HG03439 (cell line): ENCODE results near the gene IGSF11.

ENCODE experiments used
- ATAC-seq: cut with Tn5 transposase; IDR thresholded peaks from one replicate; pipeline ENCODE4 v1.9.1; 2021; ENCODE audit warnings: mild to moderate bottlenecking, moderate library complexity; ENCODE audit not compliant: unreplicated experiment

IGSF11 gene

DNA sequence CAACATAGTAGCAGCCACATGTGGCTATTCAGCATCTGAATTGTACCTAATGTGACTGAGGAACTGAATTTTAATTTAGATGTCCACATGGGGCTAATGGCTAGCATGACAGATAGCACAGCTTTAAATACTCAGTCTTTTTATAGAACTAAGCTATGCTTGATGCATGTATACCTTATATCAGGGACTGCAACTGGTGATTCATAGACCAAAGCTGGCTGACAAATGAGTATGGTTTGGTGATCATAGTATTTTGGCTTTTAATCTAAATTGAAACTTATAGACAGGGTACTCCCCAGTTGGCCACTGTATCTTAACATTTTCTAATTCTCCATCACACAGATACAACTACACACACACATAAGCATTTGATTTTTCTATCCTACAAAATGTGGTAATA lies 83.6 kb downstream of the IGSF11 start:
- no peak for ATAC-seq

- ATAC-seq = no peak
These were observed 85.4 kb downstream of the IGSF11 start for GRCh38 chr3:118949113-118949760.

DNA sequence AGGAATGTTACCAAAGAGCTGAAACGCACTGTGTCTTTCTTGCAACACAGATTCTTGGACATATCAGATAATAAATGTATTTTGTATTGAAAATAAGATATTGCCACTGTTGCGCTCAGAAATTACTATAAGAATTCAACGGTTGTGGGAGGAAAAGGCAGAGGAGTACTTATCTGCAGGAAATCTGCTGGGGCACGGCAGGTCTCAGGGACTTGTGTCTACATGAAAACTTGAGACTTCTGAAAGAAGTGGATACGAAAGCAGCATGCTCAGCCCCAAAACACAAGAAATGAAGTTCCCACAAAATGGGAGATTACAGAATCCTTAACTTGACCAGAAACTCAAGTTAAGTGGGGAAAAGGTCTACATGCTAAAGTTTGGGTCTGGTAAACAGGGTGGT lies 86.5 kb downstream of the IGSF11 start:
- ATAC-seq = no peak

DNA sequence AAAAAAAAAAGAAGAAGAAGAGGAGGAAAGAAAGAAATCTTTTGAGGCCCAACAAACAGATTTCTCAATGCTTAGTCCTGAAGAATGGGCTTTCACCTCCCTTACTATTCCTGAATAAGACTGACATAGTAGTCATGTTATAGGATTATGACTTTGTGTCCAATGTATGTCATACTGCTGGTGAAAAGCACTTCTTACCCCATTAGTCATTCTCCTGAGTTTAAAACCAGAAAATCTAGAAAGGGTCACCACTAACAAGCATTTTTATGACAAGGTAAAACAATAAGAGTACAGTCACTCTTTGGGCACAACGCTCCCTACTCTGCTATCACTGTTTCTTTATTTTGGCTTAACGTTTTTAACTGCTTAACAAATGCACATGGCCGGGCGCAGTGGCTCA lies 88.2 kb downstream of the IGSF11 start:
- no peak for ATAC-seq

DNA sequence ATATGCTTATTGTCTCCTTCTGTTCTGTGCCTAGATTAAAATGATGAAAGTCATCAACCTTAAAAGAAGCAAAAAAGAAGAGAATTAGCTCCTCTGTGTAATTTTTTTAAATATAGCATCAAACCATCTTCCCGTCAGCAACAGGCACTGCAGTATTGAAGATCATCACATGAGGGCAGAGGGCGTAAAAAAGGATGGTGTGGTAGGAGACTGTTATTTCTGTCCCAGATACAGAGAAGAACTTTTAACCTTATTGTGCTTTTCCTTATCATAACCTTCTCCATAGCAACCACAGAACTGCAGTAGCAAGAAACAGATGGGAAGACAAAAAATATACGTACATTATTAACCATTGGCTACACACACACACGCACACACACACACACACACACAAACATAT lies 88.8 kb downstream of the IGSF11 start:
- ATAC-seq = no peak

DNA sequence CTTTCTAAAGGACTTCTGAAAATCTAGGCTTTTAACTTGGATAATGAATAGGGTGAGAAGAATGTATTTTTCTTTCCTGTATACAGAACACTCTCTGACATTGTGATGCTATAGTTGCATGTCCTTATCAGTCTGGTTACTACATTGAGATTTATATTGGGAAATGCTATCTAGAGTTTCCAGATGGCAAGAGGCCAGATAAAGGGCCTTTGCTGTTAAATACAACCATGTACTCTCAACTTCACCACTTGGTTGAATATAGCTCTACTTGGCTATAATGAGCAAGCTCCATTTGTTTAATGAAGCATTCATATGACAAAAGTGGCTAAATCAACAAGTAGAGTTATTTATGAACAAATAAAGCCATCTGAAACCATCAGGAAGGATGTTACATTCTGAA lies 91.0 kb downstream of the IGSF11 start:
- ATAC-seq = no peak

- no peak for ATAC-seq
These were observed 92.0 kb downstream of the IGSF11 start for GRCh38 chr3:118942671-118943070.

DNA sequence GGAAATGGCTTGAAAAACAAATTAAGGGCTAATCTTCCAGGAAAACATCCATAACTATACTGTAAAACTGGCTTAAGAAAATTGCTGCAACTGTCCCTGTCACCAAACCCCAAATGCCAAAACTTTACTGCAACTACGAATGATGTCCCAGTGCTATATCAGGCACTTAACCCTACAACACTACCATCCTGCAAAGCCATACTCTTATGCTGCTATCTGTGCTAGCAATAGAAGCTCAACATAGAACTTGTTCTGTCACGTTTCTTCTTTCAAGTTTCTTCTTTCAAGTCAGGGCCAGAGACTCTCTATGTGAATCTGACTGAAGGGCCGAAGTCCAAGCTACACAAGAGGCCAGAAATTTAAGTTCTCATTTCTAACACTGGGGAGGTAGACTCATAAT lies 92.5 kb downstream of the IGSF11 start:
- no peak for ATAC-seq

GRCh38 chr3:118941236-118941635 lies 93.4 kb downstream of the IGSF11 start:
- no peak for ATAC-seq

DNA sequence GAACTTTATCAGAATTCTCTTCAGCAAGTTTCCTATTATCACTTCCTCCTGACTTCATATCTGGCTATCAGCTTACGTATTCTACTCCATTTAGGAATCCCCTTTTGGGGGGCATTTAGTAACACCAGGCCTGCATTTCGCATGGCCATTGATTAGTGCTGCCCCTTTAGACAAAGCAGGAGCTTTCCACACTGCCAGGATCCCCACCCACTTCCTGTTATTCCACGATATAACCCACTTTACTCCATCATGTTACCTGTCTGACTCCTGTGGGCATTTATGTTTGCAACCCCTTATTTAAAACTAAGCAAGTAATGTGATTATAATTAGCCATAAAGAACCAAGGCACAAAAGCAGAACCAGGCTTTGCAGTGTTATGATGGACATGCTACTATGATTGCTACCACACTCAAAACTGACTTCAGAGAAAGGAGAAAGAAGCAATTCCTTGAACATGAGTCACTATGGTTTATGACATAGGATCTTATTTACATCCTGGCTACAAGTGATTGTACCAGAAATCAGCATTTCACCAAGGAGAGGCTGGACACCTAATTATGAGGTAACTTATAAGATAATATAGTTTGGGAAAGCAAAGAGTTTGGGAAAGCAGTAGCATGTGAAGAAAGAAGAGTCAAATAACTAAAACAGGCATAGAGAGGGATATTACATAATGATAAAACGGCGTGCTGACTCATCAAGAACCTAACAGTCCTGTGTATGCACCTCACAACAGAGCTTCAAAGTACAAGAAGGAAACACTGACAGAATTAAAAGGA lies 96.3 kb downstream of the IGSF11 start:
- ATAC-seq = no peak

DNA sequence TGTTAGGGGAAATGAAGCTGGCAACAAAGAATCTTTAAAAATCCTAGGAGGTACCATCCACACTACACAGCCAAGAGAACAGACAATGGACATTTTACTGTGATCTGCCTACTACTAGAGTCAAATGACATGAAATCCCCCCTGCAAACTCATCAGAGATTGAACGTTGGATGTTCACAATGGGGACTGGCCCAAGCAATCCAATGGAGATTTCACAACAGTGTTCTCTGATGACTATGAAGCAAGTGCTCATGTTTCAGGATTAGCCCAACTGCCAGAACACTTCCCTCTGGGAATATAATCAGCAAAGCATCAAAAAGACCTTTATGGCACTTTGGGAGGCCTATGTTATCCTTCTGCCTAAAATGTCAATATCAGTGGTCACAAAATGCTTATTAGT lies 97.8 kb downstream of the IGSF11 start:
- no peak for ATAC-seq

DNA sequence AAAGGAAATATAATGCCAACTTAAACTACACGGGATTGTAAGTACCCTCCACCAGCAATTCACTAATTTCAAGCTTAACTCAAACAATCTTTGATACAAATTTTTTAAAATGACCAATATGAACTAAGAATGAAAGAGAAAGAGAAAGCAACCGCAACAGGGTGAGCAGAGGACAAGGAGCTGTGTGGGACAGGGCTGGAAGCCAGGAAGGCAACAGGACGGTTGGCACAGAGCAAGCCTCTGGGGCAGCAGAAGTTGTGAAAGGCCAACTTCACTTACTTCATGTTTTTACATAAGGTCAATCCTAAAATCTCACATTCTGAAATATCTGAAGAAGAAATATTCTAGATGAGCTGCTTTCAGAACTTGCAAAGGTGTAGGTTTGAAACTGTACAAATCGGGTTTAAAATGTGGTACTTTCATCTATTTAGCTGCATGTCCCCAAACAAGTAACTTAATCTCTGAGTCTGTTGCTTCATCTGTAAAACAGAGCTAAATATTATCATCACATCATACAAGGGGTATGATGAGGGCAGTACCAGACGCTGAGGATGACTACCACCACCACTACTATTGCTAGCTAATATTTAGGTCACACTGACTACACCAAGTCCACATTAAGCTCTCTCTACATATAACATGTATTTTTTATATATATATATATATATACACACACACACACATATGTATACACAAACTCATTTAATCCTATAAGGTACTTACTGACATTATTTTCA lies 101.7 kb downstream of the IGSF11 start:
- no peak for ATAC-seq

GRCh38 chr3:118931996-118932395 lies 102.7 kb downstream of the IGSF11 start:
- ATAC-seq = no peak

GRCh38 chr3:118927449-118927848 lies 107.2 kb downstream of the IGSF11 start:
- ATAC-seq = no peak

- ATAC-seq = no peak
These were observed 122.5 kb downstream of the IGSF11 start for GRCh38 chr3:118912188-118912587.

- ATAC-seq = no peak
These were observed 124.3 kb downstream of the IGSF11 start for GRCh38 chr3:118910332-118910731.

DNA sequence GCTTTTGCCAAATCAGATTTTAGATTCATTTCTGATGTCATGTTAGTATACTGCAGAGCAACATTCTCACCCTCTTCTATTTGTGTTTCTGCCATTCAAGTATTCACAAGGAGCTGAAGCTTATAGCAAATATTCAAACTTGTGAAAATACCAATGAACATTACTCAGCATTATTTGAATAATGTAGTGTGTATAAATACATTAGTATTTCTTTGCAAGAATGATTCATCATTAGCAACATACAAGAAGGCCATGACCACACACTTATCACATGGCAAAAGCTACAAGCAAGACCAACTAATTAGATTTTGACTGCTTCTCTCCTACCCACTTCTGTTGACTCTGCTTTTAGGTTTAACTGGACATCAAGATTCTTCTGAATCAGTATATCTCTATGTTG lies 124.9 kb downstream of the IGSF11 start:
- no peak for ATAC-seq

DNA sequence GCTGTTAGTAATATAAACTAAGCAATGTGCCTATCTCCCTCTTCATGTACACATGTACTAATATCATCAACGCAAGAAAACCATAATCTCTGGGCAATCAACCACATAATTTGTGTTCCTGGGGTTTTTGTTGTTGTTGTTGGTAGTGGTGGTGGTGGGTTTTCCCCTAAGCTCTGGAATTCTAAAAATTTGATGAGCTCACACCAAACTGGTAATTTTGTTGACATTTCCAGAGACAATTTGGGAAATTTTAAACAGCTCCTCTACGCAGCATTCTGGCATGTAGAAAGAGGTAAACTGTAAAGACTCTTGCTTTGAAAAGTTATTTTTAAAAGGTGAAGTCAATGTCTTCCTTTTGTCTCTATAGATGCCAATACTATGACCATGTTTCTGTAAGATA lies 126.7 kb downstream of the IGSF11 start:
- ATAC-seq = no peak

DNA sequence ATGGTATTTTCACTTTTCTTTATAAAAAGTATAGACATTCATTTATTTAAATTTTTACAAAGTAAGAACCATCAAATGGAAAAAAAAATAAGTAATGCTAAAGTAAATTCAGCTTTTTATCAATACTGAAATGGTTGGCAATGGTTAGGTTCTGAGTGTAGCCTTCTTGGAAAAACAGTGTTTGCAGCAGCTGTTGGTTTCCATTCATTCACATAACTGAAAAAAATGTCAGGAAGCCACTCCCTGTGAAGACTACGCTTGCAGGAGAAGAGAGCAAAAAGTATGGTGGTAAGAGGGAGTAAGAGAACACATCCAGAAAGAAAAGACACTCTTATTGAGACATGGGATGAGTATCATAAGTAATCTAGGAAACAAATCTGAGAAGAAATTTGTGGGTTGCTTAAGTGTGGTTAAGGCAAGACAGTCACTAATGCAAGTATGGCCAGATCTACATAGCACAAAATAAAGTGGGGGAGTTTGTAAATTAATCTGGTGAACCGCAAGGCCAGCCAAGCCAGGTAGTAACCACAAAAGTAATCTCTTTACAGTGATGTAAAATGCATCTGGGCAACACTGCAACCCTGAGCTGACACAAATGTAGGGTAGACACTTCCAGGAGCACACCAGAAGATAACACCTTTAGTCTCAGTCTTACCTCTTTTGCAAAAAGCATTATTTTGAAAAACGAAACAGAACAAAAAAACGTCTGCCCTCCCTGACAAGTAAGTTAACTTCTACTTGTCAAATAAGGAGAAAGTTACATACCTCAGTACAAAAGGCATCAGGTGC lies 133.7 kb downstream of the IGSF11 start:
- no peak for ATAC-seq

GRCh38 chr3:118890206-118890605 lies 144.4 kb downstream of the IGSF11 start:
- ATAC-seq = no peak

GRCh38 chr3:118889691-118890090 lies 145.0 kb downstream of the IGSF11 start:
- ATAC-seq = no peak
